Stimulated activated CD4-positive, alpha-beta T cell treated with anti-CD3 and anti-CD28 coated beads, Interleukin-2, amount 100 ng/mL, for 24 hours (primary cell): ENCODE results near the gene PDE4D.

Source experiments
- DNase-seq, 2 donors: peaks; one replicate each; pipeline ENCODE4 v3.0.0-alpha.2; 2020

The PDE4D gene

GRCh38 chr5:58933891-58934628, 959.5 kb downstream of the PDE4D start:
- peak; percentile 22 for DNase-seq

DNA sequence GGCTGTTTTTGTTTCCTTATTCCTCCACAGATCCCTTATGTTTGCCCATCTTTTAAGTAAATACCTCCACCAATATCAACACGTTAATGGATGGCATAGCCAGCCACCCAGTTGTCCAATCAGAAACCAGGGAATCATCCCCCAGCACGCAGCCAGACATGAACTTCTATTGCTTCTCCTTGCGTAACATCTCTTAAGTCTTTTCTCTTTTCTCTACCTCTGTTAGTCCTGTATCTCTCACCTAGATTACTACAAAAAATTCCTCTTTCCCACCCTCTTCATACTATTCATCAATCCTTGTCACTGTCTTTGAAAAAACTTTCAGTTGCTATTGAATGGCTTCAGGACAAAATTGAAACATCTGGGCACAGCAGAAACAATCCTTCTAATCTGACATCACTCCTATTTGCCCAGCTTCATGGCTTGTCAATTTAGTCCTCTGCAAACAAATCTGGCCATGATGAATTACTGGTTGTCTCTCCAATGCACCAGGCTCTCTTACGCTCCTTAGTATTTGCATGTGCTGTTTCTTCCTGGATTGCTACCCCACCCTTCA, 961.4 kb downstream of the PDE4D start:
- no peak for DNase-seq

- DNase-seq = no peak
Observed at GRCh38 chr5:58930520-58930919, 963.0 kb downstream of the PDE4D start.

DNA sequence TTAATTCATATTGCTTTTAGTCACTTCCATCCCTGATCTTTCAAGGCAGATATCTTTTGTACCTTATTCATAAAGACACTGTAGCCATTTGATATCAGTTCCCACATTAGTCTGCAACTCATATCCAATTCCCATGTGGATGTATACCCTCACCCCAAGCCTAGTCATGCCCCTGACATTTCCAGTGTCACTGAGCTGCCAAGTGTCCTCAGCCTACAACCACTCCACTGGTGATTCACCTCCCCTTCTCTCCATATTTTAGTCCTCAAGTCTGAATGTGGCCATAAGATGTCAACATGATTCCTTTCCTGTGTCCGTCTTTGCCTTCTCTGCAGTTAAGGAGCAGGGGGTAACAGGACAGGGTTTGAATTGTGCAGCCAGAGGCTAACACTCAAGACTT, 963.8 kb downstream of the PDE4D start:
- no peak for DNase-seq

DNA sequence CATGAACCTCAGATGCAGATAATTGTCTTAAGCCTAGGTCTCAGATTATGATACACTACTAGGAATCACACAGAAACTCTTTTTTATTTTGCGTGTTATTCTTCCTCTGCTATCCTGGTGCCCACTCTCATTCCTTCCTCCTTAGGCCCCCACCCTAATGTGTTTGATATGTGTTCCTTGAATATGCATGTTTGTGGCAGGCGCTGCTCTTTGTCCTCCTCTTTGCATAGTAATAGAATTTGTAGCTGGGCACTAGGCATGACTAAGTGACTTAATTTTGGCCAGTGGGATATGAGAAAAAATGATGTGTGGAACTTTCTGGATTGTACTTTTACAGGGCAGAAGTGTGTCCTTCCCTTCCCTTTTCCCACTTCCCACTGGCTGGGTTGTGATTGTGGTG, 965.6 kb downstream of the PDE4D start:
- no peak for DNase-seq

DNA sequence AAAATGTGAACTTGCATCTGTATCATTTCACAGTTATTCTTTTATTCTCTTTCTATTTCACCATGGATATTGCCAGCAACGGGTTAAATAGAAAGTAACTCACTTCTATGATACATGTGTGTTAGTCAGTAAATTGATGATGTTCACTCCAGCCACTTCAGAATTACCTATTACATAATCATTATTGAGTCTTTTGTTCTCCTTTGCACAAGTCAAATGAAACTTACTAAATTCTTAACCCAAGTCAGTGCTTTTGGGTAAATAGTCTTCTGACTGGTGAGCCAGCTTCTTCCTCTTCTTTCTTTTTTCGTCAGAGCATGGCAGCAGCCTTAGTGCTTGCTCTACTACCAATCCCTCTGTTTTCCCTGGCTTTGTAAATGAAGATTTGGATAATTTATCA, 966.3 kb downstream of the PDE4D start:
- no peak for DNase-seq

DNA sequence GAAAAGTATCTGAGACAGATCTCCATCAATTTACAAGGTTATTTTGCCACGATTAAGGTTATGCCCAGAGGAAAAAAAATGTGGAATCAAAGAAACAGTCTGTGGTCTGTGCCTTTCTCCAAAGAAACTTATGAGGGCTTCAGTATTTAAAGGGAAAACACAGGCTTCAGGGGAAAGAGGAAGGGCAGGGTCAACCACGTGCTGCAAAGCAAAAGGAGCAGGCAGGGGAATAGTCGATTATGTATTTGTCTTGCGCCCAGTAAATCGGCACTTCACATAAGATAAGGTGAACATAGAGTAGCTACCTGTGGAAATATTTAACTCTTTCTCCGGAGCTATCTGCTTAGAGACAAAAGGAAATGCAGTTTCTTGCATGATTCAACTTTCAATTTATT, 967.0 kb downstream of the PDE4D start:
- DNase-seq = no peak

DNA sequence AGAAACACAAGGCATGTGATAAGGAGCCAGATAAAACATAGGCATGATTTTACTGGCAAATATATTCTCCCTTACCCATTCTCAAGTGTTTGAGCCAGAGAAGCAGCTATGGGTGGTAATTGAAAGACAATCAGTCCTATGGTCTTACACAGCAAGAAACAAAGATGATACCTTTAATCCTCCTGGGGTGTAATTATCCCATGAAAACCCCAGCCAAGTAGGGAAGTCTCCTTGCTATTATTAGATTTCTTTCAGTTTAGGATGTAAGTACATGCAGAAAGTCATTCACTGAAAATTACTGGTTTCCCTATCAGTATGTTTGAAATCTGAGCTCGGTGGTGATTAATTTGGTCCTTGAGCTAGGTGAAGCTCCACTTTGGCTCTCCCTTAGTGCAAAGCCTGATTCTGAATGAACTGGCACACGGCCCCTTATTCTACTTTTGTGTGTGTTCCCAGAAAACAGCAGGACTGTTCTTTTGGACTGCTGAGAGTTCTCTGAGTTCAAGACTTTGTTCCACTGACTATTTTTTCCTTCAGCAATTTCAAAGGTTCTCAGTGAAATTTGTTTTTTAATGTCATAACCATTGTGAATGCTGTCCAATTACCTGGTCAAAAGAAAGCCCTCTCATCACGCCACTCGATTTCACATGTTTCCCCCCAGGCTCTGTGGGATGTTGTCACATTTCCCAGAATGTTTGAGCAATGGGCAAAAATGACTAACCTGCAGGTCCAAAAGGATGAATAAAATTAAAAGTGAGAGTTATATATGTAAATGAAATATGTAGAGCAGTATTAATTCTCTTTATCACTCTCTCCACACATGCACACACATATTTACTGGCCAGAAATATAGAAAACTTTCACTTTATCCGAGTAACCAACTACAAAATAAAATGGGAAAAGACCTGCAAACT, 967.6 kb downstream of the PDE4D start:
- no peak for DNase-seq

GRCh38 chr5:58924306-58924705, 969.2 kb downstream of the PDE4D start:
- DNase-seq = no peak

- DNase-seq = no peak
Observed at GRCh38 chr5:58923355-58923754, 970.2 kb downstream of the PDE4D start.

- DNase-seq = no peak
Observed at GRCh38 chr5:58922461-58923171, 970.9 kb downstream of the PDE4D start.

DNA sequence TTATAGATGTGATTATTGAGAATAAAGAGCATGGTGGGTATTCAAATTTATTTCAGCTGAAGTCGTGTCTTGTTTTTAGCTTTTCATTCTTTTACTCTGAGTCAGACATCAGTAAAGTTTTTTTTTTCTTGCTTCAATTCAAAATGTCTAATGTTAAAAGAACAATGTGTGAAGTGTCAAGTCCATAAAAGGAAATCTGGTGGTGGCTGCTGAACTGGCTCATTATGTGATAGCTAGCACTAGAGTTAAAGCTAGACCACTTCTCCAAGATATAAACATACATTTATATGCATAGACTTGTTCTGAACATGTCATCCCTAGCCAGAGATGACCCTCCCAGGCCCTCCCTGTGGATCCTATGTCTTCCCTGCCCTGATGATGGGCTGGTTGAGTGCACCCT, 972.4 kb downstream of the PDE4D start:
- no peak for DNase-seq

DNA sequence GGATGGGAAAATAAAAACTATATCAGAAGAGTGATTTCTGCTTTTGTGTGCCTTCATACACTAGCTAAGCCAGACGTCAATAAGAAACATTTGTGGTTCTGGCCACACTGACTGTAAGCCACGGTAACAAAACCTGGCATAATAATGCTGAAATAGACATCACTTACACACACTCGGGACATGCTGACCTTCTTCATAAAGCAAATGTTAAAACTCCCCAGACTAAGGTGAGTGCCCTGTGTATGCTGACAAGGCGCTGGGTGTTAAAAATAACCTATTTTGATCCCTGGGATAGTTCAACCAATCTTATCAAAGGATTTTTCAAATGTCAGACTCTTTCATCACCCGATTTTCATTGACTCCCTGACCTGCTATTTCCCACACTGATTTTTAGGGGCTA, 973.7 kb downstream of the PDE4D start:
- DNase-seq = no peak
